ENCODE measurements around the gene ADAM12. TPM values are rescaled to one million over a fixed set of nuclear protein-coding genes. Genes with fewer than 3 reads are reported as not detected.

Gene ADAM12
- total RNA-seq, 1 experiment from 2014 or later, result 0.24 TPM

- Histone ChIP-seq H2AFZ (ENCODE audit: low read length) (no peak overlapping the region), H3K18ac (ENCODE audit: insufficient read length, low read depth, low read length) (no peak overlapping the region), H3K4me1 (ENCODE audit: insufficient read depth, low read length) (no peaks in the 10 kb centered on the region), H2AK5ac (ENCODE audit: insufficient read length, low read length) (no peak overlapping the region), H3K9ac (ENCODE audit: extremely low read depth, insufficient read length, low read length) (no peak overlapping the region), H3K56ac (ENCODE audit: insufficient read length, low read depth, low read length) (no peak overlapping the region), H3K14ac (ENCODE audit: insufficient read depth, low read length) (no peak overlapping the region), H3K23me2 (ENCODE audit: insufficient read length, low read depth, low read length, poor library complexity, severe bottlenecking) (no peaks in the 10 kb centered on the region), H3K4ac (ENCODE audit: low read depth, low read length) (no peak overlapping the region), H3T11ph (ENCODE audit: low read length) (no peak overlapping the region), H3K79me2 (ENCODE audit: insufficient read depth, low read length) (no peaks in the 10 kb centered on the region), H3K27ac (ENCODE audit: insufficient read length, low read depth, low read length) (no peak overlapping the region), H4K8ac (replicated peaks; ENCODE audit: insufficient read length, low read depth, low read length) (no peak overlapping the region), H2BK5ac (ENCODE audit: insufficient read length, low read length) (no peak overlapping the region), H3K27me3 (ENCODE audit: insufficient read depth, low read length) (no peaks in the 10 kb centered on the region), H3K9me3 (ENCODE audit: control insufficient read depth, low read depth, low read length) (no peaks in the 10 kb centered on the region), H2BK120ac (ENCODE audit: low read depth, low read length, poor library complexity, severe bottlenecking) (no peak overlapping the region), H3K79me1 (ENCODE audit: insufficient read depth, low read depth, low read length, poor library complexity, severe bottlenecking) (no peaks in the 10 kb centered on the region), H2BK12ac (ENCODE audit: insufficient read length, low read depth, low read length) (no peak overlapping the region), H4K5ac (ENCODE audit: insufficient read length, low read depth, low read length) (no peak overlapping the region), H4K91ac (ENCODE audit: insufficient read length, low read depth, low read length) (no peak overlapping the region), H3K4me2 (ENCODE audit: insufficient read depth, insufficient read length, low read length) (no peak overlapping the region), H4K20me1 (ENCODE audit: control insufficient read depth, insufficient read depth, insufficient read length) (no peaks in the 10 kb centered on the region), H2BK20ac (ENCODE audit: low read depth, low read length, poor library complexity, severe bottlenecking) (no peak overlapping the region), H3K23ac (ENCODE audit: insufficient read length, low read depth, low read length) (no peak overlapping the region), H2BK15ac (ENCODE audit: low read depth, low read length) (no peak overlapping the region)
- DNase-seq, result no peak
- no CpG with 5 or more reads among the region's 2 CpGs for WGBS (ENCODE audit: extremely low coverage, insufficient read length, low lambda C conversion rate)
- no peak for TF ChIP-seq CTCF (conservative IDR thresholded peaks at IDR 0.05)
- H3K27me3 Mint-ChIP-seq (ENCODE audit: low read depth), result peaks cover 4% of the 10 kb centered on the region; the same call in 1 of the 2 replicates
- peaks cover 7 to 10% of the 10 kb centered on the region in 2 experiments for H3K4me1 Mint-ChIP-seq
- no peak overlapping the region for H3K27ac Mint-ChIP-seq
- H3K9me3 Mint-ChIP-seq, result peaks cover 4 to 7% of the 10 kb centered on the region in 2 experiments
- H3K4me3 Mint-ChIP-seq, result no peak overlapping the region
- peaks cover 4 to 11% (median 4%) of the 10 kb centered on the region in 3 experiments; a peak in 4 of 7 replicates for H3K36me3 Mint-ChIP-seq (ENCODE audit: insufficient read depth in 1 of 3, low read depth in 3 of 3)
Observed at GRCh38 chr10:126034586-126034985, 353.7 kb downstream of the ADAM12 start.

All from H9 (cell line).